Sigmoid colon (tissue), 4 donors: ENCODE data around the gene TMEM126A.

Experiments
- CTCF ChIP-seq, 4 experiments: fragments of 450-650 bp in 3 of 4; fragments of 200-600 bp in 1 of 4; IDR thresholded peaks; one replicate each; pipeline ENCODE4 v1.5.1; 2016 to 2019; ENCODE audit warnings: antibody characterized with exemption in 4 of 4, mild to moderate bottlenecking in 3 of 4, moderate library complexity in 2 of 4
- EP300 ChIP-seq, 4 donors: sonication (generic); formaldehyde crosslinking; IDR thresholded peaks; one replicate each; pipeline ENCODE4 v1.6.1; 2017; ENCODE audit warnings: antibody characterized with exemption in 4 of 4
- POLR2A ChIP-seq, 2 donors: fragments of 450-650 bp; IDR thresholded peaks; one replicate each; pipeline ENCODE4 v1.6.1; 2016; ENCODE audit warnings: antibody characterized with exemption in 2 of 2, mild to moderate bottlenecking in 2 of 2, moderate library complexity in 2 of 2
- POLR2AphosphoS5 ChIP-seq, 4 donors: sonication (generic); formaldehyde crosslinking; IDR thresholded peaks; one replicate each; pipeline ENCODE4 v1.6.1; 2017; ENCODE audit warnings: antibody characterized with exemption in 4 of 4

- no peak for TF ChIP-seq POLR2AphosphoS5 (IDR thresholded peaks at IDR 0.05)
- TF ChIP-seq CTCF (IDR thresholded peaks at IDR 0.05) = no peak
- TF ChIP-seq POLR2A (IDR thresholded peaks at IDR 0.05) = no peak
- no peak for TF ChIP-seq EP300 (IDR thresholded peaks at IDR 0.05)
Observed at GRCh38 chr11:85697747-85698146, 50.0 kb downstream of the TMEM126A start.
